Spinal cord (tissue), 10 donors: ENCODE measurements around the gene CANT1. TPM values are rescaled to one million over a fixed set of nuclear protein-coding genes. Genes with fewer than 3 reads are reported as not detected.
A peak's percentile ranks its signal among the peaks of the same experiment; 100 is the strongest.
"Not testable (repeated sequence)": the region's sequence is repeated elsewhere in the genome, so short reads cannot be mapped to it uniquely, and the experiment has no call there.

Source experiments
- DNase-seq, 6 donors: peaks; one replicate each; pipeline versions ENCODE4 v3.0.0 to v3.0.0-alpha.2; 2013 to 2015; ENCODE audit warnings: low spot score in 6 of 6, low read depth in 4 of 6
- H3K27ac ChIP-seq: one replicate; pipeline ENCODE4 v1.5.1; 2013; ENCODE audit warnings: low read depth, low read length, control low read depth
- H3K27me3 ChIP-seq: one replicate; pipeline ENCODE4 v1.6.1; 2013; ENCODE audit warnings: low read length; ENCODE audit not compliant: control insufficient read depth, insufficient read depth
- H3K36me3 ChIP-seq: one replicate; pipeline ENCODE4 v1.6.1; 2013; ENCODE audit warnings: low read length; ENCODE audit not compliant: control insufficient read depth, insufficient read depth
- H3K4me1 ChIP-seq: one replicate; pipeline ENCODE4 v1.6.1; 2013; ENCODE audit warnings: low read length; ENCODE audit not compliant: control insufficient read depth, insufficient read depth
- H3K4me3 ChIP-seq: one replicate; pipeline ENCODE4 v1.5.1; 2013; ENCODE audit warnings: low read depth, low read length, control low read depth
- H3K9me3 ChIP-seq: one replicate; pipeline ENCODE4 v1.6.1; 2013; ENCODE audit warnings: low read length; ENCODE audit not compliant: control insufficient read depth, insufficient read depth
- WGBS: methylation state at CpG from one replicate; pipeline ENCODE4 v1.1.5; 2013; ENCODE audit warnings: missing lambda C conversion rate; ENCODE audit not compliant: insufficient coverage; 5-methylcytosine and 5-hydroxymethylcytosine counted together
- polyA plus RNA-seq, 2 donors: library from polyadenylated mRNA; unstranded; fragments of 120-200 nt; gene quantifications; one replicate each; pipeline ENCODE4 v1.2.1, GENCODE V29; 2013; ENCODE audit not compliant: insufficient read length in 2 of 2
- total RNA-seq, 2 donors: library from RNA; depleted of rRNA in 1 of 2; stranded (reverse); fragments of 120-200 nt in 1 of 2; fragments of >200 nt in 1 of 2; gene quantifications; one replicate each; pipeline versions ENCODE4 v1.2.3 to v1.2.4, GENCODE V29; 2013 to 2014
- donor health status: healthy.

CANT1 gene
- total and polyA plus RNA-seq, 4 donors, result 23.6 to 38.8 (median 30.9) TPM

- H3K36me3 ChIP-seq, result peaks cover 86% of the 10 kb centered on the region
- no peak for DNase-seq
- no peak overlapping the region for H3K27ac ChIP-seq
- H3K4me3 ChIP-seq, result no peak overlapping the region
- no peaks in the 10 kb centered on the region for H3K9me3 ChIP-seq
- WGBS, result 78% methylated on average over 22 of the region's 22 CpGs
- H3K27me3 ChIP-seq, result no peaks in the 10 kb centered on the region
- H3K4me1 ChIP-seq, result peaks cover 58% of the 10 kb centered on the region
Measured at GRCh38 chr17:78971756-78972506, 37.6 kb downstream of the CANT1 start.

GRCh38 chr17:78970834-78971755 is 38.5 kb downstream of the CANT1 start:
- peaks cover 84% of the 10 kb centered on the region for H3K36me3 ChIP-seq
- peaks cover 51% of the 10 kb centered on the region for H3K4me1 ChIP-seq
- H3K27me3 ChIP-seq, result no peaks in the 10 kb centered on the region
- H3K27ac ChIP-seq, result no peak overlapping the region
- WGBS, result 47% methylated on average over 33 of the region's 33 CpGs
- H3K4me3 ChIP-seq, result no peak overlapping the region
- DNase-seq, result peak in 5 of 6 donors; percentile 73 to 96 (median 77)
- H3K9me3 ChIP-seq, result no peaks in the 10 kb centered on the region

GRCh38 chr17:78969865-78970264 is 39.7 kb downstream of the CANT1 start:
- no peak for DNase-seq
- peaks cover 80% of the 10 kb centered on the region for H3K36me3 ChIP-seq
- H3K27ac ChIP-seq, result no peak overlapping the region
- 83% methylated on average over 8 of the region's 9 CpGs for WGBS
- peaks cover 46% of the 10 kb centered on the region for H3K4me1 ChIP-seq
- no peaks in the 10 kb centered on the region for H3K9me3 ChIP-seq
- H3K27me3 ChIP-seq, result no peaks in the 10 kb centered on the region
- no peak overlapping the region for H3K4me3 ChIP-seq

- H3K27me3 ChIP-seq, result no peaks in the 10 kb centered on the region
- DNase-seq, result no peak
- no peak overlapping the region for H3K27ac ChIP-seq
- peaks cover 26% of the 10 kb centered on the region for H3K4me1 ChIP-seq
- peaks cover 60% of the 10 kb centered on the region for H3K36me3 ChIP-seq
- no peaks in the 10 kb centered on the region for H3K9me3 ChIP-seq
- no peak overlapping the region for H3K4me3 ChIP-seq
- 92% methylated on average over 21 of the region's 21 CpGs for WGBS
Measured at GRCh38 chr17:78967782-78968362, 41.7 kb downstream of the CANT1 start.

GRCh38 chr17:78966910-78967600 is 42.5 kb downstream of the CANT1 start:
- H3K9me3 ChIP-seq, result no peaks in the 10 kb centered on the region
- WGBS, result 78% methylated on average over 23 of the region's 23 CpGs
- H3K4me3 ChIP-seq, result no peak overlapping the region
- H3K36me3 ChIP-seq, result peaks cover 52% of the 10 kb centered on the region
- no peaks in the 10 kb centered on the region for H3K27me3 ChIP-seq
- no peak overlapping the region for H3K27ac ChIP-seq
- DNase-seq, result no peak
- H3K4me1 ChIP-seq, result peaks cover 26% of the 10 kb centered on the region

GRCh38 chr17:78966123-78966813 is 43.3 kb downstream of the CANT1 start:
- no peak for DNase-seq
- Histone ChIP-seq H3K27ac (no peak overlapping the region), H3K4me1 (peaks cover 21% of the 10 kb centered on the region), H3K9me3 (no peaks in the 10 kb centered on the region), H3K27me3 (no peaks in the 10 kb centered on the region), H3K36me3 (peaks cover 45% of the 10 kb centered on the region), H3K4me3 (no peak overlapping the region)
- 86% methylated on average over 22 of the region's 26 CpGs for WGBS

GRCh38 chr17:78965491-78965924 is 44.1 kb downstream of the CANT1 start:
- peak in 1 of 6 donors; percentile 49 for DNase-seq
- 53% methylated on average over 6 of the region's 8 CpGs for WGBS
- H3K27ac ChIP-seq, result no peak overlapping the region

GRCh38 chr17:78963378-78963777 is 46.2 kb downstream of the CANT1 start:
- Histone ChIP-seq H3K9me3 (no peaks in the 10 kb centered on the region), H3K27me3 (no peaks in the 10 kb centered on the region), H3K27ac (no peak overlapping the region), H3K4me3 (no peak overlapping the region), H3K36me3 (peaks cover 20% of the 10 kb centered on the region), H3K4me1 (peaks cover 7% of the 10 kb centered on the region)
- DNase-seq, result no peak
- whole genome bisulfite sequencing, result 67% methylated on average over 2 of the region's 6 CpGs

More at GRCh38 chr17:78965491-78965924, 44.1 kb downstream of the CANT1 start:
- no peaks in the 10 kb centered on the region for H3K9me3 ChIP-seq
- H3K4me1 ChIP-seq, result peaks cover 15% of the 10 kb centered on the region
- H3K4me3 ChIP-seq, result no peak overlapping the region
- peaks cover 41% of the 10 kb centered on the region for H3K36me3 ChIP-seq
- H3K27me3 ChIP-seq, result no peaks in the 10 kb centered on the region

GRCh38 chr17:78962984-78963348 is 46.6 kb downstream of the CANT1 start:
- not testable (repeated sequence) for H3K27me3 ChIP-seq, H3K4me3 ChIP-seq, H3K9me3 ChIP-seq, H3K4me1 ChIP-seq, H3K27ac ChIP-seq, DNase-seq
- peaks cover 16% of the 10 kb centered on the region for H3K36me3 ChIP-seq
- WGBS, result 96% methylated on average over 8 of the region's 8 CpGs
